ENCODE data around the gene TCEANC.

Gene TCEANC

GRCh38 chrX:13688384-13688957, 35.5 kb downstream of the TCEANC start:
- DNase-seq (ENCODE audit: extremely low read depth, low read depth), result no peak
- TF ChIP-seq, protein P1, sequence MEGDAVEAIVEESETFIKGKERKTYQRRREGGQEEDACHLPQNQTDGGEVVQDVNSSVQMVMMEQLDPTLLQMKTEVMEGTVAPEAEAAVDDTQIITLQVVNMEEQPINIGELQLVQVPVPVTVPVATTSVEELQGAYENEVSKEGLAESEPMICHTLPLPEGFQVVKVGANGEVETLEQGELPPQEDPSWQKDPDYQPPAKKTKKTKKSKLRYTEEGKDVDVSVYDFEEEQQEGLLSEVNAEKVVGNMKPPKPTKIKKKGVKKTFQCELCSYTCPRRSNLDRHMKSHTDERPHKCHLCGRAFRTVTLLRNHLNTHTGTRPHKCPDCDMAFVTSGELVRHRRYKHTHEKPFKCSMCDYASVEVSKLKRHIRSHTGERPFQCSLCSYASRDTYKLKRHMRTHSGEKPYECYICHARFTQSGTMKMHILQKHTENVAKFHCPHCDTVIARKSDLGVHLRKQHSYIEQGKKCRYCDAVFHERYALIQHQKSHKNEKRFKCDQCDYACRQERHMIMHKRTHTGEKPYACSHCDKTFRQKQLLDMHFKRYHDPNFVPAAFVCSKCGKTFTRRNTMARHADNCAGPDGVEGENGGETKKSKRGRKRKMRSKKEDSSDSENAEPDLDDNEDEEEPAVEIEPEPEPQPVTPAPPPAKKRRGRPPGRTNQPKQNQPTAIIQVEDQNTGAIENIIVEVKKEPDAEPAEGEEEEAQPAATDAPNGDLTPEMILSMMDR (IDR thresholded peaks at IDR 0.05; ENCODE audit: low read depth, low read length), result no peak

- DNase-seq (ENCODE audit: extremely low read depth, low read depth), result peak; percentile 28
- TF ChIP-seq, protein P1 (IDR thresholded peaks at IDR 0.05; ENCODE audit: low read depth, low read length), result no peak; the same call in none of the 2 replicates
Measured at GRCh38 chrX:13688958-13689740, 36.2 kb downstream of the TCEANC start, which contains the start of gene RAB9A. Gene RAB9A, plus strand, starts transcription at chrX:13689128. Its CDS starts 19,619 bp downstream, at chrX:13708747.

DNA sequence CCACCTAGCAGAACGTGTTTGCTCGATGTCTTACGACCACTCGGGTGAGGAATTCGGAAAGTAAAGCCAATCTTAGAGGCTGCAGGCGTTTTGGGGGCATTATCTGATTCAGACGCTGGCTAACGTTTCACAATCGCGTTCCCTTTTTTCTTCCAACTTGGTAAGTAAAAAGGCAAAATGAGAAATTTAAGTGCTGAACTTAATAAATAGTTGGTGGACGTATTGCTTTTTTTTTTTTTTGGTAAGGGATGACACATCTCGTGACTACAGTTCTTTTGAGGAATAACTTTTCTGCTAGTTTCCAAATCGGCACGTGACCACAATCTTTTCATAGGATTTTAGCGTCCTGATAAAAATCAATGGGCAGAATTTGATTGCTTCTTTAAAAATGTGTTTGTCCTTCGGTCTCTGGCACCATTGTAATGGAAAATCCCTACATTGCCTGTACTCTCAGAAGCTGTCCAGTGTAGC, 36.8 kb downstream of the TCEANC start:
- TF ChIP-seq, protein P1 (IDR thresholded peaks at IDR 0.05; ENCODE audit: low read depth, low read length), result no peak
- DNase-seq (ENCODE audit: extremely low read depth, low read depth), result no peak

DNA sequence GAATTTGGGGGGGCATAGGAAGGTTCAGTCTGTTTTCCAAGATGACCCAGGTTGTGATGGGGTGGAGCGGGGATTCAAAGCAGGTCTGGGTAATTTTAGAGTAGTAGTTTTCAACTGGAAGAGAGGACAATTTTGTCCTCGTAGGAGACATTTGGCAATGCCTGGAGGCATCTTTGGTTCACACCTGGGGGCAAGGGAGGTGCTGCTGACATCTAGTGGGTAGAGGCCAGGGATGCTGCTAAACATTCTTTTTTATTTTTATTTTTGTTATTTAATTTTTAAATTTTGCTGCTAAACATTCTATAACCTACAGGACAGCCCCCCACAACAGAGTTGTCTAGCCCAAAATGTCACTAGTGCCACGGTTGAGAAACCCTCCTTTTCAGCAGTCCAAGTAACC, 37.9 kb downstream of the TCEANC start:
- no peak for DNase-seq (ENCODE audit: extremely low read depth, low read depth)
- TF ChIP-seq, protein P1 (IDR thresholded peaks at IDR 0.05; ENCODE audit: low read depth, low read length), result peak; percentile 7

GRCh38 chrX:13691841-13692371, 39.0 kb downstream of the TCEANC start:
- TF ChIP-seq, protein P1 (IDR thresholded peaks at IDR 0.05; ENCODE audit: low read depth, low read length), result no peak
- DNase-seq (ENCODE audit: extremely low read depth, low read depth), result no peak

DNA sequence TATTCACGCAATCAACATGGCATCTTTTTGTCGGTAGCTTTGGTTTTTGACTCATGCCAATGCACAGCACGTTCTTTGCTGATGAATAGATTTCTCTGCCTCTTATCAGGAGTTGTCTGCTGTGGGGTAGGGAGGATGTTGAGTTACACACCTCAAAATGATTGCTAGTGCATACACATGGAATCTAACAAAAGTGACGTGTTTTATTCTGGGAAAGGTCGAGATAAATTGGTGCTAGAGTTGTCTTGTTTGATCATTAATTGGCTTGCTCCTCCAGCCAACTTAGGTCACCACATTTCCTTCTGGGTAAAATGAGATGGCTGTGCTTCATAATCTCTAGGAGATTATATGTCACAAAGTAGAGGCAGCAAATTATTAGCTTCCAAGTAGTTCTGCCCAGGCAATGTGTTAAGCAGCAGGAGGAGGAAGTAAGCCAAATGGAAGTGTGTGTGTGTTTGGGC, 39.9 kb downstream of the TCEANC start:
- no peak for DNase-seq (ENCODE audit: extremely low read depth, low read depth)
- TF ChIP-seq, protein P1 (IDR thresholded peaks at IDR 0.05; ENCODE audit: low read depth, low read length), result no peak
